H1 (cell line): ENCODE data around the gene VIPR2.
"Not testable (repeated sequence)": the region's sequence is repeated elsewhere in the genome, so short reads cannot be mapped to it uniquely, and the experiment has no call there.

ENCODE experiments used
- CHD7 ChIP-seq: fragments of 300-600 bp; sonication (generic); IDR thresholded peaks from 2 replicates; pipeline ENCODE4 v1.7.1; 2012; ENCODE audit warnings: low read length, moderate library complexity, mild to moderate bottlenecking, inconsistent platforms; ENCODE audit not compliant: insufficient replicate concordance
- CTCF ChIP-seq, 3 experiments: IDR thresholded peaks; 1 replicate in 2 of 3; 2 replicates in 1 of 3; pipeline versions ENCODE4 v1.5.1 to v1.6.1; 2011; ENCODE audit warnings: low read length in 3 of 3, mild to moderate bottlenecking in 3 of 3, inconsistent platforms in 2 of 3, low read depth in 1 of 3, moderate library complexity in 1 of 3; ENCODE audit not compliant: insufficient read depth in 1 of 3; ENCODE audit errors: control extremely low read depth in 1 of 3
- EZH2 ChIP-seq: fragments of 200-600 bp; sonication (generic); IDR thresholded peaks from 2 replicates; pipeline ENCODE4 v1.7.1; 2012; ENCODE audit warnings: low read depth, mild to moderate bottlenecking, moderate library complexity, low read length, inconsistent platforms; ENCODE audit not compliant: severe bottlenecking
- MAX ChIP-seq: IDR thresholded peaks from 2 replicates; pipeline ENCODE4 v1.6.1; 2012; ENCODE audit warnings: inconsistent platforms
- TF ChIP-seq, protein P1 (sequence below): IDR thresholded peaks from 2 replicates; pipeline ENCODE4 v1.6.1; 2012; ENCODE audit warnings: low read length, inconsistent platforms

DNA sequence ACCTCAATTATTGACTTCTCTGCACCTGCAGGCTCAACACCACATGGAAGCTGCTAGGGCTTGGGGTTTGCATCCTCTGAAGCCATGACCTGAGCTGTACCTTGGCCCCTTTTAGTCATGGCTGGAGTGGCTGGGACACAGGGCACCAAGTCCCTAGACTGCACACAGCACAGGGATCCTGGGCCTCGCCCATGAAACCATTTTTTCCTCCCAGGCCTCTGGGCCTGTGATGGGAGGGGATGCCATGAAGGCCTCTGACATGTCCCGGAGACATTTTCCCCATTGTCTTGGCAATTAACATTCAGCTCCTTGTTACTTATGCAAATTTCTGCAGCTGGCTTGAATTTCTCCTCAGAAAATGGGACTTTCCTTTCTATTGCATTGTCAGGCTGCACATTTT is 160.7 kb downstream of the VIPR2 start:
- not testable (repeated sequence) for TF ChIP-seq CTCF (IDR thresholded peaks at IDR 0.05; ENCODE audit: control extremely low read depth in 1 of 3, insufficient read depth in 1 of 3, low read depth in 1 of 3, low read length in 3 of 3); MAX; EZH2; CHD7
- TF ChIP-seq, protein P1, sequence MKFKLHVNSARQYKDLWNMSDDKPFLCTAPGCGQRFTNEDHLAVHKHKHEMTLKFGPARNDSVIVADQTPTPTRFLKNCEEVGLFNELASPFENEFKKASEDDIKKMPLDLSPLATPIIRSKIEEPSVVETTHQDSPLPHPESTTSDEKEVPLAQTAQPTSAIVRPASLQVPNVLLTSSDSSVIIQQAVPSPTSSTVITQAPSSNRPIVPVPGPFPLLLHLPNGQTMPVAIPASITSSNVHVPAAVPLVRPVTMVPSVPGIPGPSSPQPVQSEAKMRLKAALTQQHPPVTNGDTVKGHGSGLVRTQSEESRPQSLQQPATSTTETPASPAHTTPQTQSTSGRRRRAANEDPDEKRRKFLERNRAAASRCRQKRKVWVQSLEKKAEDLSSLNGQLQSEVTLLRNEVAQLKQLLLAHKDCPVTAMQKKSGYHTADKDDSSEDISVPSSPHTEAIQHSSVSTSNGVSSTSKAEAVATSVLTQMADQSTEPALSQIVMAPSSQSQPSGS = not testable (repeated sequence)
